Immature natural killer cell (primary cell): ENCODE data around the gene DCUN1D5. TPM values are rescaled to one million over a fixed set of nuclear protein-coding genes. Genes with fewer than 3 reads are reported as not detected.
"Not testable (repeated sequence)": the region's sequence is repeated elsewhere in the genome, so short reads cannot be mapped to it uniquely, and the experiment has no call there.

Source experiments
- DNase-seq, 3 donors: peaks; one replicate each; pipeline ENCODE4 v3.0.0; 2022; ENCODE audit warnings: mixed read lengths in 1 of 3
- H3K27ac Mint-ChIP-seq, 6 donors: one replicate each; pipeline ENCODE4 v1.8.0; 2020; ENCODE audit warnings: mixed read lengths in 6 of 6, mild to moderate bottlenecking in 5 of 6, inconsistent platforms in 4 of 6, moderate library complexity in 3 of 6
- H3K27me3 Mint-ChIP-seq, 3 donors: one replicate each; pipeline ENCODE4 v1.8.0; 2020 to 2021; ENCODE audit warnings: low read depth in 3 of 3, mild to moderate bottlenecking in 3 of 3, mixed read lengths in 3 of 3, moderate library complexity in 3 of 3, inconsistent platforms in 1 of 3
- H3K36me3 Mint-ChIP-seq, 3 donors: one replicate each; pipeline ENCODE4 v1.8.0; 2020; ENCODE audit warnings: mixed read lengths in 3 of 3, inconsistent platforms in 2 of 3, mild to moderate bottlenecking in 2 of 3
- H3K4me1 Mint-ChIP-seq, 2 donors: one replicate each; pipeline ENCODE4 v1.8.0; 2020; ENCODE audit warnings: inconsistent platforms in 2 of 2, mild to moderate bottlenecking in 2 of 2, mixed read lengths in 2 of 2, moderate library complexity in 1 of 2
- H3K4me3 Mint-ChIP-seq, 5 donors: one replicate each; pipeline ENCODE4 v1.8.0; 2020; ENCODE audit warnings: mild to moderate bottlenecking in 5 of 5, mixed read lengths in 5 of 5, inconsistent platforms in 3 of 5, moderate library complexity in 3 of 5
- H3K9me3 Mint-ChIP-seq, 6 donors: one replicate each; pipeline ENCODE4 v1.8.0; 2020; ENCODE audit warnings: mild to moderate bottlenecking in 6 of 6, mixed read lengths in 6 of 6, inconsistent platforms in 4 of 6, moderate library complexity in 3 of 6
- polyA plus RNA-seq, 3 donors: library from polyadenylated mRNA; unstranded; fragments of 300-500 nt; fragmentation: Illumina TruSeq; gene quantifications; one replicate each; pipeline ENCODE4 v1.2.3, GENCODE V29; 2021

Gene DCUN1D5
- polyA plus RNA-seq, 3 donors from 2014 or later, result 26.1 to 34.4 (median 26.9) TPM

GRCh38 chr11:103047837-103048236 is 44.1 kb downstream of the DCUN1D5 start:
- Mint-ChIP-seq H3K4me3 (no peak overlapping the region), H3K9me3 (no peaks in the 10 kb centered on the region), H3K4me1 (no peaks in the 10 kb centered on the region), H3K36me3 (peaks cover 3 to 6% (median 5%) of the 10 kb centered on the region in 3 donors), H3K27me3 (peaks cover 2 to 7% (median 2%) of the 10 kb centered on the region in 3 donors), H3K27ac (no peak overlapping the region)
- no peak for DNase-seq

DNA sequence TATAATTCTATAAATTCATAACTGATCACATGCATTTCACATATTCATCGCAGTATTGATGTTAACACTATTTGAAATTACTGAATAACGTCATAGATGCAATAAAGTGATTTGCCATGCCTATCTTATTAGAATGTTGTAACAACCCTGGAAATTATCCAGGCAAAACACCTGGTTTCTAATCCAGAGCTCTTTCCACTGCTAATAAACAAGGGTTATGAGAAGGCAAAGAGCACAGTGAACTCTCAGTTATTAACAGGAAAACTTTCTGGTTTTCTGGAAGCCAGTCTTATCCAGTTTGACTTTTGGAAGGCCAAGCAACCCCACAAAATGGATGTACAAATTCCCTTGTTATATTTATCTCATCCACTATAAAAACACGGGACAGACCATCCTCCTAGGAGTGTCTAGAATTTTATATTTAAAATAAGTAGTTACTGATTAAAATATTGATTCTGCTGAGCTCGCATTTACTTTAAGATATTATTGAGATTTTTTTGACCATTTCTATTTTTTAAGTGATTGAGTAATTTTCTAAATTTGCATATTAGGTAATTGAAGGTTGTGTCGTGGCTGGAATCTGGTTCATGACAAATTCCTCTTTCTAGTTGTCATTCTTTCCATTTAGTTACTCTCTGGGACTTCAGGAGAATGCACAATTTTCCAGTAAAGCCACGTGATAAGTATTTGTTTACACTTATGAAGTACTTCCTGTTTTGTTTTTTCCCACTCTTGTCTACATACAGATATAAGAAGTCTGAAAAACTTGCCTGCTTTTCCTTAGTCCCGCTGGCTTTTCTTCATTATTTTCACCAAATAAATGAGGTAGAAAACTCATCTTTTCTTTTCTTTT is 47.9 kb downstream of the DCUN1D5 start:
- Mint-ChIP-seq H3K27ac (no peak overlapping the region), H3K4me3 (no peak overlapping the region), H3K36me3 (peaks cover 0 to 3% (median 0%) of the 10 kb centered on the region in 3 donors), H3K4me1 (no peaks in the 10 kb centered on the region), H3K9me3 (no peaks in the 10 kb centered on the region), H3K27me3 (peaks cover 2 to 12% (median 2%) of the 10 kb centered on the region in 3 donors)
- DNase-seq, result no peak

- no peak overlapping the region for H3K27ac Mint-ChIP-seq
- H3K4me3 Mint-ChIP-seq, result no peak overlapping the region
- no peak for DNase-seq
- no peaks in the 10 kb centered on the region for H3K4me1 Mint-ChIP-seq
- peaks cover 0 to 9% (median 0%) of the 10 kb centered on the region in 3 donors for H3K27me3 Mint-ChIP-seq
- peaks cover 0 to 3% (median 0%) of the 10 kb centered on the region in 3 donors for H3K36me3 Mint-ChIP-seq
- no peaks in the 10 kb centered on the region for H3K9me3 Mint-ChIP-seq
These were observed 49.8 kb downstream of the DCUN1D5 start for GRCh38 chr11:103042161-103042560.

GRCh38 chr11:103035791-103036434 is 56.0 kb downstream of the DCUN1D5 start:
- Mint-ChIP-seq H3K27me3 (peaks cover 0 to 8% (median 2%) of the 10 kb centered on the region in 3 donors), H3K9me3 (no peaks in the 10 kb centered on the region), H3K4me1 (peaks cover 6 to 8% of the 10 kb centered on the region in 2 donors), H3K36me3 (no peaks in the 10 kb centered on the region), H3K4me3 (peak overlapping the region in 2 of 5 donors; percentile 29 to 41), H3K27ac (peak overlapping the region in 5 of 6 donors; percentile 5 to 71 (median 44))
- DNase-seq, result peak; percentile 53 to 69 (median 61)

- Mint-ChIP-seq H3K4me1 (peaks cover 6 to 8% of the 10 kb centered on the region in 2 donors), H3K9me3 (no peaks in the 10 kb centered on the region), H3K27ac (no peak overlapping the region), H3K36me3 (no peaks in the 10 kb centered on the region), H3K4me3 (no peak overlapping the region), H3K27me3 (peaks cover 0 to 8% (median 2%) of the 10 kb centered on the region in 3 donors)
- DNase-seq, result no peak
These were observed 56.7 kb downstream of the DCUN1D5 start for GRCh38 chr11:103035216-103035615.

GRCh38 chr11:103031834-103032233 is 60.1 kb downstream of the DCUN1D5 start:
- Mint-ChIP-seq H3K27ac (no peak overlapping the region), H3K27me3 (peaks cover 0 to 8% (median 2%) of the 10 kb centered on the region in 3 donors), H3K9me3 (no peaks in the 10 kb centered on the region), H3K4me1 (peaks cover 6 to 8% of the 10 kb centered on the region in 2 donors), H3K4me3 (no peak overlapping the region), H3K36me3 (no peaks in the 10 kb centered on the region)
- no peak for DNase-seq

GRCh38 chr11:103029401-103029800 is 62.6 kb downstream of the DCUN1D5 start:
- Mint-ChIP-seq H3K27ac (no peak overlapping the region), H3K36me3 (no peaks in the 10 kb centered on the region), H3K4me1 (no peaks in the 10 kb centered on the region), H3K4me3 (no peak overlapping the region), H3K9me3 (no peaks in the 10 kb centered on the region), H3K27me3 (peaks cover 2 to 4% (median 2%) of the 10 kb centered on the region in 3 donors)
- no peak for DNase-seq

DNA sequence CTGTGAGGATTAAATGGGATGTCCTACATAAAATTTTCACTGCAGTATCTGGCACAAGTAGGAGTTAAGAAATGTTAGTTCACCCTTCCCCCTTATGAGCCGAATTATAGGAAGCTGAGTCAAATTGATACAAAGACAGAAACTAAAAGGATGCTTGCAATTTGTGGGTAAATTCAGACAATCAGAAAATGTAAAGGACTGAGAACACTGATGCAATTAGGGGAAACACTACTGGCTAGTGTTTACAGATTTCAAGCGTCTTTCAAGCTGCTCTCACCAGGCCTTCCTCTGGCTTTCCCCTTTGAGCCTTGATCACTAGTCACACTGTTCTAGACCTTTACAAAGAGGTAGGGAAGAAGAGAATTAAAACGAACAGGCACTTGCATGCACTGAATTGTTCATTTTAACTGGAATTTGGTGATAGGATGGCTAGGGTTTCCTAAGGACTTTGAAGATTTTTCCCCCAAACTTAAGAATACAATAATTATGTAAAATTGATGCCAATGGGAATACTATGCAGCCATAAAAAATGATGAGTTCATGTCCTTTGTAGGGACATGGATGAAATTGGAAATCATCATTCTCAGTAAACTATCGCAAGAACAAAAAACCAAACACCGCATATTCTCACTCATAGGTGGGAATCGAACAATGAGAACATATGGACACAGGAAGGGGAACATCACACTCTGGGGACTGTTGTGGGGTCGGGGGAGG is 63.5 kb downstream of the DCUN1D5 start:
- not testable (repeated sequence) for H3K27ac Mint-ChIP-seq, DNase-seq, H3K27me3 Mint-ChIP-seq, H3K4me3 Mint-ChIP-seq, H3K4me1 Mint-ChIP-seq, H3K9me3 Mint-ChIP-seq, H3K36me3 Mint-ChIP-seq

DNA sequence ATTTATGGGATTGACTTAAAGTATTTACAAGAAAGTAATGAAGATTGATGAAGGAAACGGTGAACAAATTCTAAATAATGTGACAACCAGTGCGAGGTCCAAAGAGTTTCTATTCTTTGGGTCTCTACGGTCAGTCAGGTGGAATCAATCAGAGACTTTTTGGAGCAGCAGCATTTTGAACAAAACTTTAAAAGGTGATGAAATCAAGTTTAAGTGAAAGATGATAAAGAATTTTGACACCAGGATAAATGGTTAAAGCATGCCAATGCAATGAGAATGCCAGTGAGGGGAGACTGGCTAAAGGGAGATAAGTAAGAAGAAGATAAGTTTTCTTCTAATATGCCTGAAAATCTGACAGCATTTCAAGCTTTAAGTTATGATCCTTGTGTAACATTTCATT is 67.9 kb downstream of the DCUN1D5 start:
- Mint-ChIP-seq H3K27me3 (peaks cover 1 to 4% (median 2%) of the 10 kb centered on the region in 3 donors), H3K4me3 (no peak overlapping the region), H3K9me3 (peaks cover 0 to under 1% (median 0%) of the 10 kb centered on the region in 6 donors), H3K36me3 (peaks cover 0 to 4% (median 0%) of the 10 kb centered on the region in 3 donors), H3K27ac (no peak overlapping the region), H3K4me1 (no peaks in the 10 kb centered on the region)
- DNase-seq, result no peak

DNA sequence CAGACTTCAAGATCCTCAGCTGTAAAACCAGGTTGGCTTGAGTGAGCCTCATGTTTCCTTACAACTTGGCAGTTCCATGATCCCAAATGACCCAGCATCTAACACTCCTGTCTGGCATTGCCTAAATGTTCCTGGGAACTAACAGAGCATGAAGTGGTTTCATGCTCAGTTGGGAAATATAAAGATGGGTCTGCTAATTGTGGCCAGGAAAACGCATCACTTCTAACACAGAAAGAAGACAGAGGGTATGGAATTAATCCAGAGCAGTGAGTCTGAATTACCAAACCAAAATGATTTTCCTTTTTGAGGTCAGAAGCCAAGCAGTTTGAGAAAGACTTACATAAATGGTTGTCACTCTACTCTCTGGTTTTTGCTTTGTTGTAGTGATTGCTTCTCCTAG is 75.9 kb downstream of the DCUN1D5 start:
- no peak for DNase-seq
- Mint-ChIP-seq H3K4me1 (no peaks in the 10 kb centered on the region), H3K27me3 (peaks cover 2 to 5% (median 3%) of the 10 kb centered on the region in 3 donors), H3K36me3 (peaks cover 0 to 4% (median 0%) of the 10 kb centered on the region in 3 donors), H3K27ac (no peak overlapping the region), H3K4me3 (no peak overlapping the region), H3K9me3 (peaks cover 0 to 6% (median 3%) of the 10 kb centered on the region in 6 donors)

DNA sequence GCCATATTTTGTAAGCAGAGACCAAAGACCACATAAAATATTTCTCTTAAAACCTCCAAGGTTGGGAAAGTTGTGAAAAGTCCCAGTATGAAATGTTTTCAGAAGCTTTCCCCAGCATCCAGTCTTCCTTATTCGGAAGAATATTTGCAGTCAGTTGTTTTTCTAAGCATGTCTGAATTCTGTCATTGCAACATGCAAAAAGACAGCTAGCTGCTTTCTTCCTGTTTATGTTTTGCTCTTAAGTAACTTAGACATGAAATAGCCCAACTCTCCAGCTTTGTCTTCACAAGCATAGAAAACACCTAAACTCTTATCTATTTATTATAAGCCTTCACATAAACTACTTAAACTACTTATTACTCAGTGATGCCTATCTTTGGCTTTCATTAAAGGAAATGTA is 78.5 kb downstream of the DCUN1D5 start:
- Mint-ChIP-seq H3K27me3 (peaks cover 5 to 8% (median 6%) of the 10 kb centered on the region in 3 donors), H3K4me3 (no peak overlapping the region), H3K4me1 (no peaks in the 10 kb centered on the region), H3K36me3 (no peaks in the 10 kb centered on the region), H3K9me3 (peaks cover 7 to 14% (median 12%) of the 10 kb centered on the region in 6 donors), H3K27ac (no peak overlapping the region)
- DNase-seq, result no peak
